LoVo (cell line): ENCODE results near the gene TRAF3.
"Not testable (repeated sequence)": the region's sequence is repeated elsewhere in the genome, so short reads cannot be mapped to it uniquely, and the experiment has no call there.

Experiments
- DNase-seq: peaks from one replicate; pipeline ENCODE4 v3.0.0-alpha.2; 2016; ENCODE audit warnings: low spot score

TRAF3 gene

GRCh38 chr14:102924632-102925588 is 147.7 kb downstream of the TRAF3 start:
- DNase-seq: no peak

- DNase-seq: no peak
Measured at GRCh38 chr14:102925646-102926045, 148.4 kb downstream of the TRAF3 start.

- DNase-seq: no peak
Measured at GRCh38 chr14:102926104-102926503, 148.9 kb downstream of the TRAF3 start.

GRCh38 chr14:102926840-102927239 is 149.6 kb downstream of the TRAF3 start:
- DNase-seq: not testable (repeated sequence)

GRCh38 chr14:102927346-102927877 is 150.2 kb downstream of the TRAF3 start:
- DNase-seq: peak; percentile 87

GRCh38 chr14:102927878-102928411 is 150.7 kb downstream of the TRAF3 start:
- DNase-seq: peak; percentile 16

GRCh38 chr14:102928412-102929240 is 151.4 kb downstream of the TRAF3 start:
- peak; percentile 93 for DNase-seq

GRCh38 chr14:102929241-102930137 is 152.2 kb downstream of the TRAF3 start:
- DNase-seq: no peak

- DNase-seq: no peak
Measured at GRCh38 chr14:102930138-102930752, 153.0 kb downstream of the TRAF3 start.

- DNase-seq: peak; percentile 26
Measured at GRCh38 chr14:102930753-102931579, 153.7 kb downstream of the TRAF3 start.

GRCh38 chr14:102931580-102932285 is 154.5 kb downstream of the TRAF3 start:
- no peak for DNase-seq

- DNase-seq: no peak
Measured at GRCh38 chr14:102932484-102933248, 155.4 kb downstream of the TRAF3 start.

- DNase-seq: no peak
Measured at GRCh38 chr14:102933618-102934231, 156.5 kb downstream of the TRAF3 start.

GRCh38 chr14:102935756-102936155 is 158.5 kb downstream of the TRAF3 start:
- no peak for DNase-seq

- DNase-seq: no peak
Measured at GRCh38 chr14:102937331-102938175, 160.3 kb downstream of the TRAF3 start.

- DNase-seq: no peak
Measured at GRCh38 chr14:102938191-102938590, 160.9 kb downstream of the TRAF3 start.

- no peak for DNase-seq
Measured at GRCh38 chr14:102939329-102939728, 162.1 kb downstream of the TRAF3 start.
